ENCODE results near the gene HEBP1. TPM values are rescaled to one million over a fixed set of nuclear protein-coding genes. Genes with fewer than 3 reads are reported as not detected.
A peak's percentile ranks its signal among the peaks of the same experiment; 100 is the strongest.

HEBP1 gene
- total RNA-seq, 1 donor from 2014 or later, result 28.9 TPM

DNA sequence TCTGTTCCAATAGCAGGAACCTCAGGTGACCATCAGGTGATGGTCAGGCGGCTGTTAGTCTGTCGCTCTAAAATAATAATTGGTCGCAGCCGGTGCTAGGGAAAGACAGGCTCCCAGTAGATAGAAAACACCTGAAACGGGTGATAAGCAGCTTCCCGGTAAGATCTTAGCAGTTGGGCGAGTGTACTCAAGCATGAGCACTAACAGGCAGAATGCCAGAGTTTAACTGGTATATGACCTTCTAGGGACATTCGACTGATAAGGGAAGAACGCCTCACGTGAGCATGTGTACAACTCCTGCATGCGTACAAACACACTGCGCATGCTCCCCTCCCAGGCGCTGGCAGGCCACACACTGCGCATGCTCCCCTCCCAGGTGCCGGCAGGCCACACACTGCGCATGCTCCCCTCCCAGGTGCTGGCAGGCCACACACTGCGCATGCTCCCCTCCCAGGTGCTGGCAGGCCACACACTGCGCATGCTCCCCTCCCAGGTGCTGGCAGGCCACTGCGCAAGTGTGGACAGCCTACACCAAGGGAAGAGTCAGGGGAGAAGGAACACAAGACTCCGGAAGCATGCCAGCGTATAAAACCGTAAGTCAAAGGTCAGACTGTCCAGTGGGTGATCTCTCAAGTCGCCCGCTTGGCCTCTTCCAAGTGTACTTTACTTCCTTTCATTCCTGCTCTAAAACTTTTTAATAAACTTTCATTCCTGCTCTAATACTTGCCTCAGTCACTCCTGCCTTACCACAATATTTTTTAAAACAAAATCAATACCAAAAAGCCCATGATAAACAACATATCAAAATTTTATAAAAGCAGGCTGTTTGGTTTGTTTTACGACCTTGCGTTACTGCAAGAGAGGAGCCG is 72.6 kb downstream of the HEBP1 start:
- H3K9me3 Mint-ChIP-seq (ENCODE audit: unreplicated experiment), result no peaks in the 10 kb centered on the region
- H3K9ac ChIP-seq (ENCODE audit: low read length), result peak overlapping the region; percentile 72
- H3K36me3 ChIP-seq (ENCODE audit: insufficient read depth, low read length), result no peaks in the 10 kb centered on the region
- TF ChIP-seq EZH2 (IDR thresholded peaks at IDR 0.05; ENCODE audit: insufficient read depth, low read length), result no peak
- TF ChIP-seq, protein P1, sequence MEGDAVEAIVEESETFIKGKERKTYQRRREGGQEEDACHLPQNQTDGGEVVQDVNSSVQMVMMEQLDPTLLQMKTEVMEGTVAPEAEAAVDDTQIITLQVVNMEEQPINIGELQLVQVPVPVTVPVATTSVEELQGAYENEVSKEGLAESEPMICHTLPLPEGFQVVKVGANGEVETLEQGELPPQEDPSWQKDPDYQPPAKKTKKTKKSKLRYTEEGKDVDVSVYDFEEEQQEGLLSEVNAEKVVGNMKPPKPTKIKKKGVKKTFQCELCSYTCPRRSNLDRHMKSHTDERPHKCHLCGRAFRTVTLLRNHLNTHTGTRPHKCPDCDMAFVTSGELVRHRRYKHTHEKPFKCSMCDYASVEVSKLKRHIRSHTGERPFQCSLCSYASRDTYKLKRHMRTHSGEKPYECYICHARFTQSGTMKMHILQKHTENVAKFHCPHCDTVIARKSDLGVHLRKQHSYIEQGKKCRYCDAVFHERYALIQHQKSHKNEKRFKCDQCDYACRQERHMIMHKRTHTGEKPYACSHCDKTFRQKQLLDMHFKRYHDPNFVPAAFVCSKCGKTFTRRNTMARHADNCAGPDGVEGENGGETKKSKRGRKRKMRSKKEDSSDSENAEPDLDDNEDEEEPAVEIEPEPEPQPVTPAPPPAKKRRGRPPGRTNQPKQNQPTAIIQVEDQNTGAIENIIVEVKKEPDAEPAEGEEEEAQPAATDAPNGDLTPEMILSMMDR (IDR thresholded peaks at IDR 0.05; ENCODE audit: insufficient read depth, low read depth, low read length), result no peak
- H4K20me1 ChIP-seq (ENCODE audit: insufficient read depth, low read length), result no peaks in the 10 kb centered on the region
- H3K27ac ChIP-seq (ENCODE audit: low read depth, low read length), result peak overlapping the region; percentile 51
- H3K4me2 ChIP-seq (ENCODE audit: low read length), result peak overlapping the region; percentile 72
- no peaks in the 10 kb centered on the region for H3K79me2 ChIP-seq (ENCODE audit: insufficient read depth, low read length)
- no peaks in the 10 kb centered on the region for H3K27me3 Mint-ChIP-seq (ENCODE audit: low read depth, unreplicated experiment)
- no peaks in the 10 kb centered on the region for H3K9me3 ChIP-seq (ENCODE audit: insufficient read depth, low read depth, low read length)
- no peaks in the 10 kb centered on the region for H3K36me3 Mint-ChIP-seq (ENCODE audit: low read depth, unreplicated experiment)
- H3K27me3 ChIP-seq (ENCODE audit: insufficient read depth, low read length), result no peaks in the 10 kb centered on the region
- H3K4me1 ChIP-seq (ENCODE audit: insufficient read depth, low read length), result peaks cover 8% of the 10 kb centered on the region
- H3K4me1 Mint-ChIP-seq (ENCODE audit: low read depth, unreplicated experiment), result peaks cover 7% of the 10 kb centered on the region
- H2AFZ ChIP-seq (ENCODE audit: low read depth, low read length), result peak overlapping the region; percentile 60
- no peak overlapping the region for H3K27ac Mint-ChIP-seq (ENCODE audit: unreplicated experiment)
- DNase-seq (ENCODE audit: low read depth) (no peak), FAIRE-seq (no peak)
- peak overlapping the region; percentile 55 for H3K4me3 ChIP-seq (ENCODE audit: insufficient read depth, low read depth, low read length)
- no peak overlapping the region for H3K4me3 Mint-ChIP-seq (ENCODE audit: unreplicated experiment)

DNA sequence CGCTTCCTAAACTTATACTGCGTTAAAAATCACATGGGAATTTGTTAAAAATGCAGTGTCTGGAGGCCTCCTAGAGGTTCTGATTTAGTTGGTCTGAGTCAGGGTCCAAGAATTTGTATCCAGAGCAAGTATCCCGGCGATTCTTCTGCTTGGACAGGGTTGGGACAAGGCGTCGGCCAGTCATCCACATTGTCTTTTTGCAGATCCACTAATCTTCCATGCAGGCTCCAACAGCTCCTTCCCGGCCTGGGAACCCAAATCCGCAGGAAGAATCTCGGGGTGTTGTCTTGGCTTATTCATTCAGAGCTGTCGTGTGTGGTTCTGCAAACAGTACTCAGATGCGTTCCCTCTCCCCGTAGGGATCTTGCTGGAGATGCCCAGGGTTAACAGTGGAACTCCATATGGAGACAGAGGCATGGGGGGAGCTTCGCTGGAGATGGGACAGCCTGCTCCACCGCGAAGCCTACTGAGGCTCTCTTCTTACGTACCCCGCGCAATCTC is 73.4 kb downstream of the HEBP1 start:
- H3K36me3 Mint-ChIP-seq (ENCODE audit: low read depth, unreplicated experiment), result no peaks in the 10 kb centered on the region
- no peak overlapping the region for H3K27ac ChIP-seq (ENCODE audit: low read depth, low read length)
- H3K27me3 Mint-ChIP-seq (ENCODE audit: low read depth, unreplicated experiment), result no peaks in the 10 kb centered on the region
- TF ChIP-seq, protein P1 (IDR thresholded peaks at IDR 0.05; ENCODE audit: insufficient read depth, low read depth, low read length), result no peak
- no peak for TF ChIP-seq EZH2 (IDR thresholded peaks at IDR 0.05; ENCODE audit: insufficient read depth, low read length)
- H3K27ac Mint-ChIP-seq (ENCODE audit: unreplicated experiment), result peak overlapping the region; percentile 26
- H3K36me3 ChIP-seq (ENCODE audit: insufficient read depth, low read length), result no peaks in the 10 kb centered on the region
- H3K9me3 ChIP-seq (ENCODE audit: insufficient read depth, low read depth, low read length), result no peaks in the 10 kb centered on the region
- peaks cover 7% of the 10 kb centered on the region for H3K4me1 Mint-ChIP-seq (ENCODE audit: low read depth, unreplicated experiment)
- H2AFZ ChIP-seq (ENCODE audit: low read depth, low read length), result peak overlapping the region; percentile 60
- peak overlapping the region; percentile 72 for H3K4me2 ChIP-seq (ENCODE audit: low read length)
- no peak overlapping the region for H3K9ac ChIP-seq (ENCODE audit: low read length)
- no peaks in the 10 kb centered on the region for H4K20me1 ChIP-seq (ENCODE audit: insufficient read depth, low read length)
- no peaks in the 10 kb centered on the region for H3K27me3 ChIP-seq (ENCODE audit: insufficient read depth, low read length)
- no peaks in the 10 kb centered on the region for H3K79me2 ChIP-seq (ENCODE audit: insufficient read depth, low read length)
- FAIRE-seq (no peak), DNase-seq (ENCODE audit: low read depth) (peak; percentile 33)
- H3K4me3 Mint-ChIP-seq (ENCODE audit: unreplicated experiment), result no peak overlapping the region
- peaks cover 8% of the 10 kb centered on the region for H3K4me1 ChIP-seq (ENCODE audit: insufficient read depth, low read length)
- H3K4me3 ChIP-seq (ENCODE audit: insufficient read depth, low read depth, low read length), result no peak overlapping the region
- no peaks in the 10 kb centered on the region for H3K9me3 Mint-ChIP-seq (ENCODE audit: unreplicated experiment)

DNA sequence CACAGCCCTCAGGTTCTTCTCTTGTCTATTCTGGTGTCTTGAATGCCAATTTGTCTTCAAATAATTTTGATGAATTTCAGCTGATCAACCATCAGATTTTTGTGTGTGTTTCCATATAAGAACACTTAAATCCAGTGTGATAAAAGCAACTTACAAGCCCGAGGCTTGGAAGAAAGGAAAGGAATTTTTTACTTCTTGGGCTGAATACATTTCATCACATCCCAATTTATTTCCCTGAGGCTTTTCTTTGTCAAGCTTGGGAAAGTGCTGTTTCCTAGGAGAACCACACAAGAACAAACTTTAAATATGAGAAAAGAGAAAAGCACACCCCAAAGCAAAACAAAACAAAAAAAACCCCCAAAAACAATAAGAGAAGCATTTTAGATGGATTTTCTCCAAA is 74.7 kb downstream of the HEBP1 start:
- Mint-ChIP-seq H3K4me1 (ENCODE audit: low read depth, unreplicated experiment) (peaks cover 7% of the 10 kb centered on the region), H3K4me3 (ENCODE audit: unreplicated experiment) (no peak overlapping the region), H3K27me3 (ENCODE audit: low read depth, unreplicated experiment) (no peaks in the 10 kb centered on the region), H3K27ac (ENCODE audit: unreplicated experiment) (no peak overlapping the region), H3K36me3 (ENCODE audit: low read depth, unreplicated experiment) (no peaks in the 10 kb centered on the region), H3K9me3 (ENCODE audit: unreplicated experiment) (no peaks in the 10 kb centered on the region)
- H3K36me3 ChIP-seq (ENCODE audit: insufficient read depth, low read length), result no peaks in the 10 kb centered on the region
- no peak overlapping the region for H3K4me2 ChIP-seq (ENCODE audit: low read length)
- TF ChIP-seq EZH2 (IDR thresholded peaks at IDR 0.05; ENCODE audit: insufficient read depth, low read length), result no peak
- TF ChIP-seq, protein P1 (IDR thresholded peaks at IDR 0.05; ENCODE audit: insufficient read depth, low read depth, low read length), result no peak
- no peak overlapping the region for H2AFZ ChIP-seq (ENCODE audit: low read depth, low read length)
- H3K4me3 ChIP-seq (ENCODE audit: insufficient read depth, low read depth, low read length), result no peak overlapping the region
- no peak for DNase-seq (ENCODE audit: low read depth)
- no peaks in the 10 kb centered on the region for H3K27me3 ChIP-seq (ENCODE audit: insufficient read depth, low read length)
- H3K4me1 ChIP-seq (ENCODE audit: insufficient read depth, low read length), result peaks cover 8% of the 10 kb centered on the region
- no peak overlapping the region for H3K27ac ChIP-seq (ENCODE audit: low read depth, low read length)
- H3K9me3 ChIP-seq (ENCODE audit: insufficient read depth, low read depth, low read length), result no peaks in the 10 kb centered on the region
- FAIRE-seq, result no peak
- no peaks in the 10 kb centered on the region for H3K79me2 ChIP-seq (ENCODE audit: insufficient read depth, low read length)
- no peaks in the 10 kb centered on the region for H4K20me1 ChIP-seq (ENCODE audit: insufficient read depth, low read length)
- H3K9ac ChIP-seq (ENCODE audit: low read length), result no peak overlapping the region

Data from astrocyte (in vitro differentiated cells and primary cell).